A549 (cell line): ENCODE data around the gene SHD.

ENCODE experiments used
- BHLHE40 ChIP-seq: IDR thresholded peaks from 2 replicates; pipeline ENCODE4 v1.6.1; 2012; ENCODE audit warnings: low read depth, low read length, inconsistent platforms
- CTCF ChIP-seq: fragments of >200 bp; sonication (Bioruptor Twin); formaldehyde crosslinking; IDR thresholded peaks from 3 replicates; pipeline ENCODE4 v1.5.1; 2016
- MAX ChIP-seq: IDR thresholded peaks from 2 replicates; pipeline ENCODE4 v1.6.1; 2012
- RARB ChIP-seq: fragments of 250-450 bp; sonication (Bioruptor Pico); IDR thresholded peaks from 2 replicates; pipeline ENCODE4 v1.8.0; 2021; ENCODE audit warnings: mild to moderate bottlenecking, moderate library complexity

- TF ChIP-seq MAX (no peak), BHLHE40 (no peak), RARB (CRISPR knock-in tag) (no peak), CTCF (no peak)
Measured at GRCh38 chr19:4300589-4300988, 21.5 kb downstream of the SHD start.
